Uterus (tissue), 4 donors: ENCODE measurements around the gene VIPR2. TPM values are rescaled to one million over a fixed set of nuclear protein-coding genes. Genes with fewer than 3 reads are reported as not detected.

Experiments used
- DNase-seq, 2 donors: peaks; one replicate each; pipeline ENCODE4 v3.0.0-alpha.2; 2019 to 2020
- H3K27ac ChIP-seq, 2 donors: fragments of 200-600 bp; sonication (generic); 1 replicate in 1 of 2; 2 replicates in 1 of 2; pipeline ENCODE4 v1.5.1; 2016 to 2018
- H3K27me3 ChIP-seq, 2 donors: fragments of 200-600 bp; sonication (generic); one replicate each; pipeline ENCODE4 v1.5.1; 2018 to 2019; ENCODE audit warnings: control low read depth in 1 of 2
- H3K36me3 ChIP-seq, 2 donors: fragments of 200-600 bp; sonication (generic); one replicate each; pipeline ENCODE4 v1.5.1; 2019; ENCODE audit warnings: control low read depth in 1 of 2
- H3K4me1 ChIP-seq, 2 donors: fragments of 200-600 bp; sonication (generic); one replicate each; pipeline ENCODE4 v1.5.1; 2018 to 2019; ENCODE audit warnings: control low read depth in 1 of 2
- H3K4me3 ChIP-seq, 2 donors: fragments of 200-600 bp; sonication (generic); 1 replicate in 1 of 2; 2 replicates in 1 of 2; pipeline ENCODE4 v1.5.1; 2018 to 2019; ENCODE audit warnings: mild to moderate bottlenecking in 1 of 2
- H3K9me3 ChIP-seq, 2 donors: fragments of 200-600 bp; sonication (generic); one replicate each; pipeline ENCODE4 v1.5.1; 2019; ENCODE audit warnings: control low read depth in 1 of 2
- POLR2A ChIP-seq, 2 donors: fragments of 450-650 bp; IDR thresholded peaks; one replicate each; pipeline ENCODE4 v1.6.1; 2016; ENCODE audit warnings: antibody characterized with exemption in 2 of 2, mild to moderate bottlenecking in 1 of 2, moderate library complexity in 1 of 2
- intact Hi-C: fragments of 100-400 bp; cut with DNase I; formaldehyde crosslinking; loops from one replicate; pipeline ENCODE4 v1.15.1; 2023; ENCODE audit warnings: low total_unique reads
- total RNA-seq, 4 donors: library from RNA; depleted of rRNA in 3 of 4; stranded (reverse); fragments of >200 nt in 3 of 4; gene quantifications; one replicate each; pipeline versions ENCODE4 v1.1.0 to v1.2.4, GENCODE V29; 2014 to 2023
- TF ChIP-seq, protein P1 (sequence below), 4 experiments: fragments of 200-600 bp in 2 of 4; fragments of 450-650 bp in 2 of 4; sonication (generic) in 2 of 4; IDR thresholded peaks; one replicate each; pipeline ENCODE4 v1.5.1; 2016 to 2019; ENCODE audit warnings: antibody characterized with exemption in 4 of 4, mild to moderate bottlenecking in 2 of 4, moderate library complexity in 1 of 4
- donor health status: DM: yes; HTN: yes; CAD: no.

VIPR2 gene
- total RNA-seq, 4 donors from 2014 or later: 3.1 to 9.8 (median 4.5) TPM

DNA sequence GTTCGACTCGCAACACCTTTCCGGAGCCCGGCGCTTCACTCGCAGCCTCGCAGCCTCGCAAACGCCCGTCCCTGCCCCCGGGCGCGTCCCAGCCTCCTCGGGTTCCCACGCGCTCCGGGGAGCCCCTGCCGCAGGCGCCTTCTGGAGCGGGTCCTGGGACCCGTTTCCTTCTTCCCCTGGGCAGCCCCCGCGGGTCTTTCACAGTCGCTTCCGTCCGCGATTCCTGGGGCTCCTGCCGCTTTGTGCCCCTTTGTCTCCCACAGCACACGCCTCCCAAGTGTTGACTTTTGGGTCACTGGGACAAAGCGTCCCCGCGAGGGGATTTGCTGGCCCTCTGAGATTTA lies 147.6 kb downstream of the VIPR2 start:
- Histone ChIP-seq H3K27me3 (peaks cover 0 to 7% of the 10 kb centered on the region in 2 donors), H3K36me3 (no peaks in the 10 kb centered on the region), H3K4me3 (no peak overlapping the region), H3K27ac (no peak overlapping the region), H3K4me1 (no peaks in the 10 kb centered on the region), H3K9me3 (no peaks in the 10 kb centered on the region)
- DNase-seq: no peak
- TF ChIP-seq, protein P1, sequence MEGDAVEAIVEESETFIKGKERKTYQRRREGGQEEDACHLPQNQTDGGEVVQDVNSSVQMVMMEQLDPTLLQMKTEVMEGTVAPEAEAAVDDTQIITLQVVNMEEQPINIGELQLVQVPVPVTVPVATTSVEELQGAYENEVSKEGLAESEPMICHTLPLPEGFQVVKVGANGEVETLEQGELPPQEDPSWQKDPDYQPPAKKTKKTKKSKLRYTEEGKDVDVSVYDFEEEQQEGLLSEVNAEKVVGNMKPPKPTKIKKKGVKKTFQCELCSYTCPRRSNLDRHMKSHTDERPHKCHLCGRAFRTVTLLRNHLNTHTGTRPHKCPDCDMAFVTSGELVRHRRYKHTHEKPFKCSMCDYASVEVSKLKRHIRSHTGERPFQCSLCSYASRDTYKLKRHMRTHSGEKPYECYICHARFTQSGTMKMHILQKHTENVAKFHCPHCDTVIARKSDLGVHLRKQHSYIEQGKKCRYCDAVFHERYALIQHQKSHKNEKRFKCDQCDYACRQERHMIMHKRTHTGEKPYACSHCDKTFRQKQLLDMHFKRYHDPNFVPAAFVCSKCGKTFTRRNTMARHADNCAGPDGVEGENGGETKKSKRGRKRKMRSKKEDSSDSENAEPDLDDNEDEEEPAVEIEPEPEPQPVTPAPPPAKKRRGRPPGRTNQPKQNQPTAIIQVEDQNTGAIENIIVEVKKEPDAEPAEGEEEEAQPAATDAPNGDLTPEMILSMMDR (IDR thresholded peaks at IDR 0.05): no peak
- intact Hi-C loops: no loop called here

DNA sequence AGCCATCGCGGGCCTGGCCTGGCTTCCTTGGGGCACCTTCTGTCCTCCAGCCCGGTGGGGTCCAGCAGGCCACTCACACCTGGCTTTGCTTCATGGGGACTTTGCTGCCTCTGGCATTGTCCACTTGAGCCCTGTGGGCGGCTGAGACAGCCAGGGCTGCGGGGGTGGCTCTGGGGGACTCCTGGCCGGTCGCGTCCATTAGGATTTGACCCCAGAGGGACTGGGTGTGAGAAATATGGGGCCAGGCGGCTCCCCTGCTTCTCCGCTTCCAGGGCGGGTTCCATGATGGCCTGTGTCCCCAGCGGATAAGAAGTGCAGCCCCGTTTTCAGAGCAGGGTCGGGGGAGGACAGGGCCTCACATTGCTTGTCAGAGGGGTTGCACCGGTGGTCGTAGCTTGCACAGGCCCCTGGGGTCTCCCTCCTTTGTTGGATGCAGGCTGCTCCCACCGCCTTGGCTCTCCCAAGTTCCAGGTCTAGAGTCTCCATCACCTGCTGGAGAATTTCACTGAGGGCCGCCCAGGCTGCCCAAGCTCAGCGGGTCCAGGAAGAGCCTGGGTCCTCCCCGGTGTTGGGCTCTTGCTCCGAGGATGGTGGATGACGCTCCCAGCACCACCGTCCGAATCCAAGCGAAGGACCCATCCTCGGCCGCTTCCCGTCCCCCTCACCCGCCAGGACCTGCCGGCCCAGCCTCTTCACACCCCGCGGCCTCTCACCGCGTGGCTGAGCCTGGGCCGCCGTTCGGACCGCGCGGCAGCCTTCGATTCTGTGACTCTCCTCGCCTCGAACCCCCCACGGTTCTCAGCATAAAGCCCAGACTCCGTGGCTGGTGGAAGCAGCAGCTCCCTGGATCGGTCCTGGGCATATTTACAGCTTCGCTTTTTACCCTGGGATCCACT lies 148.2 kb downstream of the VIPR2 start:
- intact Hi-C loops: no loop called here
- no peak overlapping the region for H3K4me3 ChIP-seq
- TF ChIP-seq POLR2A (IDR thresholded peaks at IDR 0.05): no peak
- TF ChIP-seq, protein P1 (IDR thresholded peaks at IDR 0.05): no peak

DNA sequence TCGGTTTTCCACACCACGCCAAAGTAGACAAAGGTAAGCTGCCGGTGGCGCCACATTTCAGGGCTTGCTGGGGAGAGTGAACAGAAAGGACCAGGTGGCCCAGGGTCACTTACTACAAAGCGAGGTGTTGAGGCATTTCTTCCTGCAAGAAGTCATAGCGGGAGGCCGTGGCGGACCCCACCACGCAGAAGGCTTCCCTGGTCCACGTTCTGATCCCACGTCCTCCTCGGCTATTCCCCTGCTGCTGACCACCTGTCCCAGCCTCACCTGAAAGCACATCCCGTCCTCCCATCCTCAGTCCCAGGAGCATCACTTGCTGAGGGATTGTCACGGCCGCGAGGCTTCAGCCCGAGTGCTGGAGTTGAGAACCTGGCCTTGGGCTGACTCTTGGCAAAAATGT lies 149.2 kb downstream of the VIPR2 start:
- H3K27ac ChIP-seq: no peak overlapping the region
- H3K27me3 ChIP-seq: peaks cover 0 to 8% of the 10 kb centered on the region in 2 donors
- intact Hi-C loops: no loop called here
- no peak overlapping the region for H3K4me3 ChIP-seq
- TF ChIP-seq POLR2A (IDR thresholded peaks at IDR 0.05): no peak
- TF ChIP-seq, protein P1 (IDR thresholded peaks at IDR 0.05): no peak
- H3K4me1 ChIP-seq: no peaks in the 10 kb centered on the region
- no peaks in the 10 kb centered on the region for H3K36me3 ChIP-seq
- no peaks in the 10 kb centered on the region for H3K9me3 ChIP-seq
- no peak for DNase-seq

More for the DNA sequence above, 148.2 kb downstream of the VIPR2 start:
- Histone ChIP-seq H3K27me3 (peaks cover 0 to 7% of the 10 kb centered on the region in 2 donors), H3K9me3 (no peaks in the 10 kb centered on the region), H3K36me3 (no peaks in the 10 kb centered on the region), H3K27ac (no peak overlapping the region), H3K4me1 (no peaks in the 10 kb centered on the region)
- DNase-seq: no peak

DNA sequence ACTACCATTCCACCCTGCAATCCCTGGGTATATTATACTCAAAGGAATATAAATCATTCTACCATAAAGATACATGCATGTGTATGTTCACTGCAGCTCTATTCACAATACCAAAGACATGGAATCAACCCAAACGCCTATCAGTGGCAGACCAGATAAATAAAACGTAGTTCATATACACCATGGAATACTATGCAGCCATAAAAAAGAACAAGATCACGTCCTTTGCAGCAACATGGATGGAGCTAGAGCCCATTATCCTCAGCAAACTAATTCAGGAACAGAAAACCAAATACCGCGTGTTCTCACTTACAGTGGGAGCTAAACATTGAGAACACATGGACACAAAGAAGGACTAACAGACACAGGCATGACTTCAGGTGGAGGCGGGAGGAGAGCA lies 150.0 kb downstream of the VIPR2 start:
- TF ChIP-seq POLR2A (IDR thresholded peaks at IDR 0.05): no peak
- TF ChIP-seq, protein P1 (IDR thresholded peaks at IDR 0.05): no peak
- Histone ChIP-seq H3K4me1 (no peaks in the 10 kb centered on the region), H3K4me3 (no peak overlapping the region), H3K9me3 (no peaks in the 10 kb centered on the region), H3K27me3 (peaks cover 0 to 14% of the 10 kb centered on the region in 2 donors), H3K36me3 (no peaks in the 10 kb centered on the region), H3K27ac (no peak overlapping the region)
- no peak for DNase-seq
- intact Hi-C loops: no loop called here

DNA sequence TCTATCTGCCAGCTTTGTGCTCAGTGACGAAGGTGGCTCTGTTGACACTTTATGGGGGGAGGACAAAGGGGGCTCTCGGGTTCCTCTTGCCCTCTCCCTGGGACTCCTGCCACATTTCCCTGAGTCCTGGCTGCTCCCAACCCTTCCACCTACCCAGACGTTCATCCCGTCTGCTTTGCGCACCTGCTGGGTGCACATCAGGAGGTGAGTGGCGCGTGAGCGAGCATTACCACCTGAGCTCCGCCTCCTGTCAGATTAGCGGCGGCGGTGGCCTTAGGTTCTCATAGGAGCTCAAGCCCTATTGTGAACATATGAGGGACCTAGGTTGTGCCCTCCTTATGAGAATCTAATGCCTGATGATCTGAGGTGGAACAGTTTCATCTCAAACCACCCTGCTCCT lies 151.1 kb downstream of the VIPR2 start:
- intact Hi-C loops: no loop called here
- Histone ChIP-seq H3K4me3 (no peak overlapping the region), H3K27ac (no peak overlapping the region), H3K27me3 (peaks cover 0 to 14% of the 10 kb centered on the region in 2 donors), H3K9me3 (no peaks in the 10 kb centered on the region), H3K36me3 (no peaks in the 10 kb centered on the region), H3K4me1 (no peaks in the 10 kb centered on the region)
- TF ChIP-seq, protein P1 (IDR thresholded peaks at IDR 0.05): no peak
- no peak for TF ChIP-seq POLR2A (IDR thresholded peaks at IDR 0.05)
- no peak for DNase-seq
